HepG2 (cell line): ENCODE data around the gene ZMYND10. TPM values are rescaled to one million over a fixed set of nuclear protein-coding genes. Genes with fewer than 3 reads are reported as not detected.

ENCODE experiments used
- ATAC-seq: fragments of 200-7000 bp; cut with Tn5 transposase; 3 replicates; pipeline ENCODE4 v1.9.1; 2020; ENCODE audit warnings: mild to moderate bottlenecking, moderate library complexity
- BruUV-seq: library from RNA; stranded (reverse); fragments of 400-500 nt; replicated peaks from 2 replicates; lab custom pipeline; 2021; lab: Mats Ljungman, UMichigan
- CTCF ChIA-PET: fragments of 300-600 bp; formaldehyde crosslinking; extraction: SDS; loops from one replicate; lab custom pipeline; 2021; ENCODE audit warnings: low total read pairs, inconsistent platforms, low intra/inter-chr PET ratio; lab: Yijun Ruan, JAX
- POLR2A ChIA-PET: fragments of 350-600 bp; sonication (Branson Sonifier 250); formaldehyde crosslinking; loops from one replicate; lab custom pipeline; 2020; ENCODE audit warnings: antibody characterized with exemption, inconsistent platforms; lab: Yijun Ruan, JAX
- DNase-seq: peaks from one replicate; pipeline ENCODE4 v3.0.0-alpha.2; 2015; ENCODE audit warnings: low spot score
- FAIRE-seq: peaks from 3 replicates; lab custom pipeline; 2011; peaks lifted over from hg19 to GRCh38; lab: Jason Lieb, UNC
- H2AFZ ChIP-seq: one replicate; pipeline ENCODE4 v1.6.1; 2011; ENCODE audit warnings: low read length, inconsistent platforms
- H3K27ac ChIP-seq: fragments of 300-600 bp; 3 replicates; pipeline ENCODE4 v1.8.0; 2011; ENCODE audit warnings: mixed run types, mild to moderate bottlenecking, mixed read lengths, low read length, inconsistent platforms; ENCODE audit not compliant: insufficient read depth; ENCODE audit errors: extremely low read length
- H3K27me3 ChIP-seq, 2 experiments: fragments of 200-600 bp in 1 of 2; 2 replicates in 1 of 2; 3 replicates in 1 of 2; pipeline versions ENCODE4 v1.6.0 to v1.8.0; 2011; ENCODE audit warnings: low read length in 2 of 2, mild to moderate bottlenecking in 2 of 2, moderate library complexity in 2 of 2, inconsistent platforms in 1 of 2; ENCODE audit not compliant: insufficient read depth in 2 of 2, control insufficient read depth in 1 of 2
- H3K36me3 ChIP-seq, 2 experiments: fragments of 200-600 bp in 1 of 2; replicated peaks in 1 of 2; 2 replicates in 1 of 2; 3 replicates in 1 of 2; pipeline versions ENCODE4 v1.5.1 to v1.8.0; 2011; ENCODE audit warnings: low read length in 2 of 2, inconsistent platforms in 1 of 2; ENCODE audit not compliant: insufficient read depth in 2 of 2, control insufficient read depth in 1 of 2
- H3K4me1 ChIP-seq: 2 replicates; pipeline ENCODE4 v1.5.1; 2012; ENCODE audit warnings: low read length, inconsistent platforms; ENCODE audit not compliant: insufficient read depth
- H3K4me2 ChIP-seq: 2 replicates; pipeline ENCODE4 v1.6.0; 2011; ENCODE audit warnings: low read depth, low read length, inconsistent platforms
- H3K4me3 ChIP-seq, 3 experiments: fragments of 200-600 bp in 1 of 3; sonication (generic), shearing (Covaris generic) in 1 of 3; replicated peaks in 1 of 3; 2 replicates each; pipeline ENCODE4 v1.5.1; 2011 to 2016; ENCODE audit warnings: low read length in 3 of 3, inconsistent platforms in 2 of 3, low read depth in 2 of 3, mild to moderate bottlenecking in 2 of 3, control low read depth in 1 of 3, mixed read lengths in 1 of 3; ENCODE audit not compliant: insufficient read depth in 1 of 3
- H3K79me2 ChIP-seq: one replicate; pipeline ENCODE4 v1.6.1; 2011; ENCODE audit warnings: low read length, inconsistent platforms; ENCODE audit not compliant: insufficient read depth
- H3K9ac ChIP-seq: 2 replicates; pipeline ENCODE4 v1.6.0; 2011; ENCODE audit warnings: mild to moderate bottlenecking, low read depth, low read length, inconsistent platforms; ENCODE audit not compliant: insufficient read depth
- H3K9me3 ChIP-seq: 2 replicates; pipeline ENCODE4 v1.5.1; 2012; ENCODE audit warnings: mild to moderate bottlenecking, low read length
- H4K20me1 ChIP-seq: 2 replicates; pipeline ENCODE4 v1.6.0; 2011; ENCODE audit warnings: inconsistent platforms, mild to moderate bottlenecking, low read length, moderate library complexity; ENCODE audit not compliant: insufficient read depth
- HHEX ChIP-seq: IDR thresholded peaks from 2 replicates; pipeline ENCODE4 v1.6.1; 2016; ENCODE audit warnings: control low read depth
- MEIS2 ChIP-seq: sonication (generic); formaldehyde crosslinking; IDR thresholded peaks from 2 replicates; pipeline ENCODE4 v1.9.0; 2021; ENCODE audit warnings: mild to moderate bottlenecking, missing genetic modification reagents
- RBAK ChIP-seq: sonication (generic); formaldehyde crosslinking; IDR thresholded peaks from 2 replicates; pipeline ENCODE4 v1.5.1; 2020; ENCODE audit warnings: mild to moderate bottlenecking, missing genetic modification reagents
- SNRNP70 ChIP-seq: fragments of 200-400 bp; formaldehyde crosslinking; IDR thresholded peaks from 2 replicates; pipeline ENCODE4 v1.6.1; 2017; ENCODE audit warnings: mild to moderate bottlenecking, low read depth, low read length, moderate library complexity
- ZBTB7B ChIP-seq: sonication (generic); formaldehyde crosslinking; IDR thresholded peaks from 2 replicates; pipeline ENCODE4 v1.4.0; 2020; ENCODE audit warnings: missing genetic modification reagents
- ZNF121 ChIP-seq: sonication (generic); formaldehyde crosslinking; IDR thresholded peaks from 2 replicates; pipeline ENCODE4 v1.5.0; 2020; ENCODE audit warnings: mild to moderate bottlenecking, missing genetic modification reagents
- ZNF644 ChIP-seq: IDR thresholded peaks from 2 replicates; pipeline ENCODE4 v1.6.1; 2016; ENCODE audit warnings: low read depth
- ZNF687 ChIP-seq: sonication (generic); formaldehyde crosslinking; IDR thresholded peaks from 2 replicates; pipeline ENCODE4 v1.5.1; 2020; ENCODE audit warnings: mild to moderate bottlenecking, missing genetic modification reagents, moderate library complexity
- ZNF788 ChIP-seq: sonication (generic); formaldehyde crosslinking; IDR thresholded peaks from 2 replicates; pipeline ENCODE4 v1.5.0; 2020; ENCODE audit warnings: mild to moderate bottlenecking, missing genetic modification reagents, borderline replicate concordance
- WGBS: methylation state at CpG from one replicate; pipeline ENCODE4 v1.1.6; 2017; ENCODE audit warnings: low lambda C conversion rate; 5-methylcytosine and 5-hydroxymethylcytosine counted together
- in situ Hi-C: cut with HindIII; loops from 2 replicates; pipeline ENCODE4 v1.10.0; 2017; ENCODE audit warnings: low pct_unique_long_range_greater_than_20kb; ENCODE audit not compliant: extremely low pct_ligation_motif_present
- intact Hi-C: fragments of 100-400 bp; cut with micrococcal nuclease; formaldehyde crosslinking; loops from one replicate; pipeline ENCODE4 v1.10.0; 2022; ENCODE audit not compliant: unreplicated experiment
- polyA plus RNA-seq, 8 experiments: library from polyadenylated mRNA; depleted of rRNA in 3 of 8; stranded (reverse) in 7 of 8; unstranded in 1 of 8; fragments of >200 nt; fragmentation: Illumina TruSeq in 4 of 8; extraction: Trizol in 4 of 8; gene quantifications; 2 replicates each; pipeline versions ENCODE4 v1.2.1 to v1.2.3, GENCODE V29; 2011 to 2016; ENCODE audit warnings: low read depth in 4 of 8, missing spikeins in 1 of 8, mixed read lengths in 1 of 8; ENCODE audit not compliant: insufficient read depth in 1 of 8
- total RNA-seq, 5 experiments: library from RNA; depleted of rRNA; stranded (reverse); fragments of >200 nt; fragmentation: Illumina TruSeq; extraction: Trizol; gene quantifications; 2 replicates each; pipeline ENCODE4 v1.2.3, GENCODE V29; 2016; ENCODE audit warnings: low read depth in 1 of 5
- TF ChIP-seq, protein P1 (sequence below): sonication (generic); formaldehyde crosslinking; conservative IDR thresholded peaks from 2 replicates; pipeline ENCODE4 v1.8.1; 2023; ENCODE audit warnings: missing genetic modification reagents
- TF ChIP-seq, protein P2 (sequence below), 2 experiments: sonication (generic) in 1 of 2; formaldehyde crosslinking in 1 of 2; IDR thresholded peaks; 2 replicates each; pipeline versions ENCODE4 v1.5.1 to v1.6.1; 2011 to 2020; ENCODE audit warnings: borderline replicate concordance in 1 of 2, low read depth in 1 of 2, low read length in 1 of 2, mild to moderate bottlenecking in 1 of 2, missing genetic modification reagents in 1 of 2, moderate library complexity in 1 of 2

ZMYND10 gene
- total and polyA plus RNA-seq, 2 of the 13 experiments (the other 11 are each of a cell fraction or from before 2014, with no cell fraction given) = 0.60 to 0.74 TPM

- TF ChIP-seq ZNF121 (CRISPR knock-in tag) (no peak), SNRNP70 (no peak), ZNF644 (CRISPR knock-in tag) (no peak), MEIS2 (CRISPR knock-in tag) (no peak), HHEX (CRISPR knock-in tag) (no peak), RBAK (CRISPR knock-in tag) (no peak)
- TF ChIP-seq, protein P1, sequence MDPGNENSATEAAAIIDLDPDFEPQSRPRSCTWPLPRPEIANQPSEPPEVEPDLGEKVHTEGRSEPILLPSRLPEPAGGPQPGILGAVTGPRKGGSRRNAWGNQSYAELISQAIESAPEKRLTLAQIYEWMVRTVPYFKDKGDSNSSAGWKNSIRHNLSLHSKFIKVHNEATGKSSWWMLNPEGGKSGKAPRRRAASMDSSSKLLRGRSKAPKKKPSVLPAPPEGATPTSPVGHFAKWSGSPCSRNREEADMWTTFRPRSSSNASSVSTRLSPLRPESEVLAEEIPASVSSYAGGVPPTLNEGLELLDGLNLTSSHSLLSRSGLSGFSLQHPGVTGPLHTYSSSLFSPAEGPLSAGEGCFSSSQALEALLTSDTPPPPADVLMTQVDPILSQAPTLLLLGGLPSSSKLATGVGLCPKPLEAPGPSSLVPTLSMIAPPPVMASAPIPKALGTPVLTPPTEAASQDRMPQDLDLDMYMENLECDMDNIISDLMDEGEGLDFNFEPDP (CRISPR knock-in tag) = no peak
These were observed 46.7 kb upstream of the ZMYND10 start (continued) for GRCh38 chr3:50392101-50392715.

DNA sequence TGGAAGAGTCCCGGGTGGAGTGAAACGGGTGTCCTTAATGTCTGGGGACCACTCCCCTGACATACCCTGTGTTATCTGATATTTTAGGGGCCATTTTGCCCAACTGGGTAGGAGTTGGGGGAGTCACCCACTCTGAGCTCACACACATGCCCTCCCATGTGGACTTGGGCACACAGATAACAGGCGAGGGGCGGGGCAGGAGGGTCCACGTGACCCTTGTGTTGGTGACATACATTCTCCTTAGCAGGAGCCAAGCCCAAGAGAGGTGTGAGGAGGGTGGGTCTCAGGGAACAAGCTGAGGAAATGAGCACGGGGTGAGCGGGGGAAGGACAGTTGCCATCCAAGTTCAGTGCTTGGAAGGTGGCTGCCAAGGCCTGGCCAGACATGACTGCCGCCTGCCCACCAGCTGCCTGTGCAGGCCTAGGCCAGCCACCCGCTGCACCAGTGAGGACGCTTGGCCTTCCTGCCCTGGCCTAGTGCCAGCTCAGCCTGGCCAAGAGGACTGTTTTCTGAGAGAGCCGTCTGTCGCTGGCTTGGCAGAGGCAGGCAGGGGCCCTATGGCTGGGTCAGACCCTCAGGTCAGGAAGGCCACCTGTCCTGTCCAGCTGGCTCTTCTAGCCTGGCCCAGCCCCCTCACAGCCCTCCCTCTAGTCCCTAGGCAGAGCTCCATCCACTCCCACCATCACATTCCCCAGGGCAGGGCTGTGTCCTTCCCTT, 45.1 kb upstream of the ZMYND10 start:
- Histone ChIP-seq H3K9me3 (no peaks in the 10 kb centered on the region), H3K4me2 (no peak overlapping the region), H3K36me3 (no peaks in the 10 kb centered on the region), H3K9ac (no peak overlapping the region), H3K4me3 (no peak overlapping the region), H3K4me1 (peaks cover 17% of the 10 kb centered on the region), H2AFZ (no peak overlapping the region), H3K27me3 (peaks cover 8 to 78% of the 10 kb centered on the region in 2 experiments), H4K20me1 (no peaks in the 10 kb centered on the region), H3K79me2 (no peaks in the 10 kb centered on the region), H3K27ac (no peak overlapping the region)
- intact Hi-C loops = no loop called here
- in situ Hi-C loops = no loop called here
- no peak for DNase-seq
- FAIRE-seq = no peak
- WGBS = 26% methylated on average over 7 of the region's 12 CpGs
- ChIA-PET POLR2A (no interaction called here), CTCF (no interaction called here)
- TF ChIP-seq ZNF687 (CRISPR knock-in tag) (peak; percentile 17; the same call in 1 of the 2 replicates), ZBTB7B (no peak), ZNF788 (CRISPR knock-in tag) (0 out of 2 replicates have a peak, but pooled peaks have one; percentile 22)
- TF ChIP-seq, protein P2, sequence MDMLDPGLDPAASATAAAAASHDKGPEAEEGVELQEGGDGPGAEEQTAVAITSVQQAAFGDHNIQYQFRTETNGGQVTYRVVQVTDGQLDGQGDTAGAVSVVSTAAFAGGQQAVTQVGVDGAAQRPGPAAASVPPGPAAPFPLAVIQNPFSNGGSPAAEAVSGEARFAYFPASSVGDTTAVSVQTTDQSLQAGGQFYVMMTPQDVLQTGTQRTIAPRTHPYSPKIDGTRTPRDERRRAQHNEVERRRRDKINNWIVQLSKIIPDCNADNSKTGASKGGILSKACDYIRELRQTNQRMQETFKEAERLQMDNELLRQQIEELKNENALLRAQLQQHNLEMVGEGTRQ (IDR thresholded peaks at IDR 0.05; ENCODE audit: low read depth, low read length) = no peak
- TF ChIP-seq, protein P2 (CRISPR knock-in tag; IDR thresholded peaks at IDR 0.05; ENCODE audit: borderline replicate concordance) = peak; percentile 19; the same call in 1 of the 2 replicates
- ATAC-seq = peak; percentile 6; the same call in 1 of the 3 replicates
- BruUV-seq = no TSS peak
